Neutrophil (primary cell): ENCODE data around the gene REPS2.

Experiments
- H3K27ac ChIP-seq: fragments of 200-600 bp; sonication (generic); 2 replicates; pipeline ENCODE4 v1.5.1; 2016; ENCODE audit warnings: mild to moderate bottlenecking, moderate library complexity
- H3K27me3 ChIP-seq: fragments of 200-600 bp; sonication (generic); 2 replicates; pipeline ENCODE4 v1.6.0; 2016; ENCODE audit warnings: mild to moderate bottlenecking
- H3K36me3 ChIP-seq: fragments of 200-600 bp; sonication (generic); 2 replicates; pipeline ENCODE4 v1.5.1; 2017
- H3K4me1 ChIP-seq, 2 experiments: fragments of 200-600 bp in 1 of 2; sonication (generic) in 1 of 2; 1 replicate in 1 of 2; 2 replicates in 1 of 2; pipeline versions ENCODE4 v1.5.1 to v1.6.1; 2013 to 2016; ENCODE audit warnings: low read depth in 1 of 2, low read length in 1 of 2, mild to moderate bottlenecking in 1 of 2, moderate library complexity in 1 of 2; ENCODE audit not compliant: control insufficient read depth in 1 of 2, insufficient read depth in 1 of 2
- H3K4me3 ChIP-seq, 2 experiments: fragments of 200-600 bp in 1 of 2; sonication (generic) in 1 of 2; 1 replicate in 1 of 2; 2 replicates in 1 of 2; pipeline ENCODE4 v1.5.1; 2013 to 2016; ENCODE audit warnings: low read depth in 1 of 2, low read length in 1 of 2, mild to moderate bottlenecking in 1 of 2, moderate library complexity in 1 of 2
- H3K9me3 ChIP-seq: fragments of 200-600 bp; sonication (generic); 2 replicates; pipeline ENCODE4 v1.5.1; 2016
- TF ChIP-seq, protein P1 (sequence below): fragments of 200-600 bp; sonication (generic); IDR thresholded peaks from 2 replicates; pipeline ENCODE4 v1.5.1; 2016; ENCODE audit warnings: antibody characterized with exemption

Gene REPS2

GRCh38 chrX:16975233-16975632 lies 28.8 kb downstream of the REPS2 start:
- TF ChIP-seq, protein P1, sequence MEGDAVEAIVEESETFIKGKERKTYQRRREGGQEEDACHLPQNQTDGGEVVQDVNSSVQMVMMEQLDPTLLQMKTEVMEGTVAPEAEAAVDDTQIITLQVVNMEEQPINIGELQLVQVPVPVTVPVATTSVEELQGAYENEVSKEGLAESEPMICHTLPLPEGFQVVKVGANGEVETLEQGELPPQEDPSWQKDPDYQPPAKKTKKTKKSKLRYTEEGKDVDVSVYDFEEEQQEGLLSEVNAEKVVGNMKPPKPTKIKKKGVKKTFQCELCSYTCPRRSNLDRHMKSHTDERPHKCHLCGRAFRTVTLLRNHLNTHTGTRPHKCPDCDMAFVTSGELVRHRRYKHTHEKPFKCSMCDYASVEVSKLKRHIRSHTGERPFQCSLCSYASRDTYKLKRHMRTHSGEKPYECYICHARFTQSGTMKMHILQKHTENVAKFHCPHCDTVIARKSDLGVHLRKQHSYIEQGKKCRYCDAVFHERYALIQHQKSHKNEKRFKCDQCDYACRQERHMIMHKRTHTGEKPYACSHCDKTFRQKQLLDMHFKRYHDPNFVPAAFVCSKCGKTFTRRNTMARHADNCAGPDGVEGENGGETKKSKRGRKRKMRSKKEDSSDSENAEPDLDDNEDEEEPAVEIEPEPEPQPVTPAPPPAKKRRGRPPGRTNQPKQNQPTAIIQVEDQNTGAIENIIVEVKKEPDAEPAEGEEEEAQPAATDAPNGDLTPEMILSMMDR, result no peak

DNA sequence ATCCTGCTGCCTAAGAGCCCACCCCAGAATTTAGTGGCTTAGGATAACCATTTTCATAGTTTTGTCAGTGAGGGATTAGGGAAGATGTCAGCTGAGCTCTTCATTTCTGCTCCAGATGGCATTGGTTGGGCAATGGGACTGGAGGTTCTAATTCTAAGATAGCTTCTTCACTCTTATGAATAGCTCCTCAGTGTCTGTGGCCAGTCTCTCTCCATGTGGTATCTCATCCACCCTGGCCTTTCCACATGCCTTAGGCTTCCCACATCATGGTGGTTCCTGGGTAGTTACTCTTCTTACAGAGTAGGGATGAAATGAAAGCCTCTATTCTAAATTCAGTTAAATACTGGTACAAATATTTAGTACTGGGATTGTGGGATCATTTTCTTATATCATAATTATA lies 31.3 kb downstream of the REPS2 start:
- Histone ChIP-seq H3K4me3 (no peak overlapping the region), H3K36me3 (no peaks in the 10 kb centered on the region), H3K9me3 (no peaks in the 10 kb centered on the region), H3K27me3 (no peaks in the 10 kb centered on the region), H3K27ac (no peak overlapping the region), H3K4me1 (no peaks in the 10 kb centered on the region)
- TF ChIP-seq, protein P1, result no peak

More at GRCh38 chrX:16975233-16975632, 28.8 kb downstream of the REPS2 start:
- H3K27me3 ChIP-seq, result no peaks in the 10 kb centered on the region
- H3K36me3 ChIP-seq, result no peaks in the 10 kb centered on the region
- H3K4me1 ChIP-seq, result no peaks in the 10 kb centered on the region
- no peaks in the 10 kb centered on the region for H3K9me3 ChIP-seq
- no peak overlapping the region for H3K27ac ChIP-seq
- no peak overlapping the region for H3K4me3 ChIP-seq

GRCh38 chrX:16978193-16978984 lies 31.9 kb downstream of the REPS2 start:
- no peaks in the 10 kb centered on the region for H3K27me3 ChIP-seq
- no peak overlapping the region for H3K27ac ChIP-seq
- H3K4me1 ChIP-seq, result no peaks in the 10 kb centered on the region
- no peak overlapping the region for H3K4me3 ChIP-seq
- no peaks in the 10 kb centered on the region for H3K36me3 ChIP-seq
- H3K9me3 ChIP-seq, result no peaks in the 10 kb centered on the region
- TF ChIP-seq, protein P1, result no peak

DNA sequence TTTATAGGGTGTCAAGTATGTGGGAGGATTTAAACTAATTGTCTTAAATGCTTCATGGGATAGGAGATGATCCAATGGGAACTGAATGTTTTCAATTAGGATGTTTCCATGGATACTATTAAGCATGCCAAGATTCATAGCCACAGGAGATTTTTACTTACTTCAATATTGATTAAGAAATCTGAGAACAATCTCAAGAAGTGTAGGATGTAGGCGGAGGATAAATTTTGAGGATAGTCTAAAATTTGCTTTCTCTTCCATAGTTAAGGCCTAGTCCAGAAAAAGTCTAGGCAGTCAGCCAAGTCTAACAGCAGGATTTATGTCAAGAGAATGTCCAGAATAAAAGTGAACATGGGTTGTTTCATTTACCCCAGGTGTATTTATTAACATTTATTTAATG lies 32.8 kb downstream of the REPS2 start:
- H3K27ac ChIP-seq, result no peak overlapping the region
- no peaks in the 10 kb centered on the region for H3K9me3 ChIP-seq
- no peaks in the 10 kb centered on the region for H3K4me1 ChIP-seq
- no peaks in the 10 kb centered on the region for H3K27me3 ChIP-seq
- H3K4me3 ChIP-seq, result no peak overlapping the region
- no peaks in the 10 kb centered on the region for H3K36me3 ChIP-seq
- TF ChIP-seq, protein P1, result no peak

DNA sequence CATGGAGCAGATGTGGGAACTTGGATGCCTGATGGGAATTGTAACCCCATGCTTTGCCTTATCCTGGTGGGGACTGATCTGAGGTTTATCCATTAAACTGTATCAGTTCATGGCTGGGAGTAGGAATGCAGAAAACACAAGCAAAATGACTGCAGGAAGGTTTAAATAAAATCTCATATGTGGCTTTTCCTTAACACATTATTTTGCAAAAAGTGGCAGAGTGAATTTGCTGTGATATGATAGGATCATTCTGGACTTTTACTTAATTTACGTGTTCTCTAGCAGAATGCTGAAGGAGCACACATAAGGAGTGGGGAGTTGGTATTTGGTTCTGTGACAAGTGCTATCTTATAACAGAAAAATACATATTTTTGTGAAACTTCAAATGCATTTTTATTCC lies 34.8 kb downstream of the REPS2 start:
- Histone ChIP-seq H3K9me3 (no peaks in the 10 kb centered on the region), H3K4me1 (no peaks in the 10 kb centered on the region), H3K27ac (no peak overlapping the region), H3K36me3 (no peaks in the 10 kb centered on the region), H3K4me3 (no peak overlapping the region), H3K27me3 (no peaks in the 10 kb centered on the region)
- TF ChIP-seq, protein P1, result no peak
